Endometrial microvascular endothelial cells (primary cell): ENCODE measurements around the gene LOXL3. TPM values are rescaled to one million over a fixed set of nuclear protein-coding genes. Genes with fewer than 3 reads are reported as not detected.

ENCODE experiments used
- in situ Hi-C: cut with HindIII; loops from 2 replicates; pipeline ENCODE4 v1.10.0; 2017; ENCODE audit warnings: low sequenced_read_pairs, low pct_unique_long_range_greater_than_20kb; ENCODE audit errors: inconsistent ontology term
- total RNA-seq: library from RNA; depleted of rRNA; stranded (reverse); fragments of >200 nt; gene quantifications from one replicate; pipeline ENCODE4 v1.2.3, GENCODE V29; 2015; ENCODE audit errors: inconsistent ontology term

LOXL3 gene
- total RNA-seq, 1 donor from 2014 or later = 0.65 TPM

GRCh38 chr2:74532222-74532621, 21.5 kb downstream of the LOXL3 start:
- in situ Hi-C loops = no loop called here

- in situ Hi-C loops = no loop called here
These were observed 22.1 kb downstream of the LOXL3 start for GRCh38 chr2:74531666-74532065.

DNA sequence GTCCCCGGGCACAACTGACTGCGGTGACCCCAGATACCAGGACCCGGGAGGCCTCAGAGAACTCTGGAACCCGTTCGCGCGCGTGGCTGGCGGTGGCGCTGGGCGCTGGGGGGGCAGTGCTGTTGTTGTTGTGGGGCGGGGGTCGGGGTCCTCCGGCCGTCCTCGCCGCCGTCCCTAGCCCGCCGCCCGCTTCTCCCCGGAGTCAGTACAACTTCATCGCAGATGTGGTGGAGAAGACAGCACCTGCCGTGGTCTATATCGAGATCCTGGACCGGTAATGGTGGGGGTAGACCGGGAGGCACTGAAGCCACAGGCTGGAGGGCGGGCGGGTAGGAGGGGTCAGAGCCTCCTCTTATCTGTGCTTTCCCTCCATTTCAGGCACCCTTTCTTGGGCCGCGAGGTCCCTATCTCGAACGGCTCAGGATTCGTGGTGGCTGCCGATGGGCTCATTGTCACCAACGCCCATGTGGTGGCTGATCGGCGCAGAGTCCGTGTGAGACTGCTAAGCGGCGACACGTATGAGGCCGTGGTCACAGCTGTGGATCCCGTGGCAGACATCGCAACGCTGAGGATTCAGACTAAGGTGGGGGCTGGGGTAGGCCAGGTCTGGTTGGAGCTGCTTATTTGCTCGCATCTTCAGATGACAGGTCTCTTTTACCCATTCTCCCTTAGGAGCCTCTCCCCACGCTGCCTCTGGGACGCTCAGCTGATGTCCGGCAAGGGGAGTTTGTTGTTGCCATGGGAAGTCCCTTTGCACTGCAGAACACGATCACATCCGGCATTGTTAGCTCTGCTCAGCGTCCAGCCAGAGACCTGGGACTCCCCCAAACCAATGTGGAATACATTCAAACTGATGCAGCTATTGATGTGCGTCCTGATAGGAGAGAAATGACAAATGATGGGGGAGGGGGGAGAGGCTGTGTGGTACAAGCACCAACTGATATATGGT, 23.2 kb downstream of the LOXL3 start:
- in situ Hi-C loops = no loop called here

DNA sequence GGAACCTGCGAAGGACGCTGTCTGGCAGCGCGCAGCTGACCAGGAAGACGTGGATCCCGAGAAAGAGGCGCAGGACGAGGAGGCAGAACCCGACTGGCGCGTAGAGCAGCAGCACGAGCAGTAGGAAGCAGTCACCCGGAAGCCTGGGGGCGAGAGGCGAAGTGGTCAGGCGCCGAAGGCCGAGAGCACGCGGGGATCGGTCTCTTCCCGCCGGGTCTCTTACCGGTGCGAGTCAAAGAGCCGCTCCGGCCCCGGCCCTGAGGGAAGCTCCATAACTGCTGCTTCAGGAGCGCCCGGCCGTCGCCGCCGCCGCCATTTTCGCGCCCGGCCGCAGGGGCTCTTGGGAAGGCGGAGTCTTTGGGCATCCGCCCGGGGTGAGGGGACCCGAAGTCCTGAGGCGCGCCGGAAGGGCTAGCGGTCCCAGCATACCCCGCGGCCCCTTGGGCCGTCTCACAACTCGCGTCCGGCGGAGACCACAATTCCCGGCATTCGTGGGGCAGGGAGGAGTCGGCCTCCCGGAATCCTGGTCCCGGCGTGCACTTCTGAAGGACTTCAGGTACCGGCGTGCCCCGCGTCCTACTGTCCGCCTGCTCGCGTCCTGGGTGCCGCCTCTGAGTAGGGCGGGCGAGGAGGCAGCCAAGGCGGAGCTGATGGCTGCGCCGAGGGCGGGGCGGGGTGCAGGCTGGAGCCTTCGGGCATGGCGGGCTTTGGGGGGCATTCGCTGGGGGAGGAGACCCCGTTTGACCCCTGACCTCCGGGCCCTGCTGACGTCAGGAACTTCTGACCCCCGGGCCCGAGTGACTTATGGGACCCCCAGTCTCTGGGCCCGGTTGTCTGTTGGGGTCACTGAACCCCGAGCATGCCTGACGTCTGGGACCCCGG, 24.1 kb downstream of the LOXL3 start, which contains the start of the genes AUP1 and HTRA2:
AUP1 (minus strand) TSS at position 350 of the 882 bp plus-strand sequence; CDS start at position 273, 77 bp downstream.
HTRA2 (plus strand) TSS at position 577 of the 882 bp plus-strand sequence; CDS start at position 651, 74 bp downstream.
- in situ Hi-C loops = no loop called here

DNA sequence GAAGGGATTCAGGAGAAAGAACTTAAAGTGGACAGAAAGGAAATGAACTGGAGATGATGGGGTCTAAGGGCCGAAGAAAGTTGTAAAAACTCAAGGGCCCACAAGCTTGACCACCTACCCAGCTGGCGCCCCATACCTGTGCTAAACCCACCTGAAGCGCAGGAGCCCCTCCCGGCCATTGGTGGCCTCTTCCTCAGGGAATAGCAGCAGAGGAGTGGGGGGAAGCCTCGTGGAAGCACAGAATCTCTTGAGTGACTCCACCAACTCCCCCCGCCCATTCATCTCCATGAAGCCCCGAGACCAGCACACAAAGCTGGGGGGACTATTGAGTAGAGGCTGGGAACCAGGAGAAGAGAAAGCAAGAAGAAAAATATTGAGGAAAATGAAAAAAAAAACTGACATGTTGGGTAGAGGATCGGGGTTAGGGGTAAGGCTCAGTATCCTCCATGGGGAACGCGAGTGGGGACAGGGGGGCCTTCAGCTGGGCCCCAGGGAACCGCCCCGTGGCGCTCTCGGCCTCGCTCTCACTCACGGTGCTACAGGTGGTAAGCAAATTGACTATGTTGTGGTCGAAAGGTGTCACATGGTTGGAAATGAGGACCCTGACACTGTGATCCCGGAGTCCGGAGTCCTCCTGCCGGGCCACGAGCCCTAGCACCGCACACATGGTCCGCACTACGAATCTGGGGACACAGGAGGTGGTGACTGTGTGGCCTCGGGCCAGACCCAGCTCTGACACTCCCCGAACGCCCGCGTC, 25.0 kb downstream of the LOXL3 start:
- in situ Hi-C loops = no loop called here

- in situ Hi-C loops = no loop called here
These were observed 26.0 kb downstream of the LOXL3 start for GRCh38 chr2:74527741-74528140.

DNA sequence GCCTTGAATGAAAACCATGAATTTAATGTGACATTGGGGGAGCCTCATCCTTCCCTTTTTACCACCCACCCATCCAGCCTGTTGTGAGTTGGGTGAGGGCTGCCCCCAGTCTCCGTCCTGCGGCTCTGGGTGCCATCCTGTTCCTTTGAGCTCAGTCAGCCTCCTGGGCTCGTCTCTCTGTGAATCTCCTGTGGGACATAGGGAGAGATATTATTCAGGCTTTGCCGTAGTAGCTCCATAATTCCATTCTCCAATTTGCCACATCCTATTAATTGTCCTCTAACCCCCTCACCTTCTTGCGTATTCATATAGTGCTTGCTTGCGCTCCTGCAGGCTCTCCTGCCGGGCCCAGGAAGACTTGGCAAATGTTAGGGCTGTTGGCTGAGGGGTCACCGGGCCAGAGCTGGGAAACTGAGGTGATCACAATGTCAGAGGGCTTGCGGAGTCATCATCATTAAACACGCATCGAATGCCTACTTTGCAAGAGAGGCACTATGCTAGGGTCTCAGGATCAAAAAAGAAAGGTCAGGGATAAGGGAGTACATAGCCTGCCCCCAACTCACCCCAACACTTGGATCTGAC, 27.0 kb downstream of the LOXL3 start:
- in situ Hi-C loops = no loop called here

DNA sequence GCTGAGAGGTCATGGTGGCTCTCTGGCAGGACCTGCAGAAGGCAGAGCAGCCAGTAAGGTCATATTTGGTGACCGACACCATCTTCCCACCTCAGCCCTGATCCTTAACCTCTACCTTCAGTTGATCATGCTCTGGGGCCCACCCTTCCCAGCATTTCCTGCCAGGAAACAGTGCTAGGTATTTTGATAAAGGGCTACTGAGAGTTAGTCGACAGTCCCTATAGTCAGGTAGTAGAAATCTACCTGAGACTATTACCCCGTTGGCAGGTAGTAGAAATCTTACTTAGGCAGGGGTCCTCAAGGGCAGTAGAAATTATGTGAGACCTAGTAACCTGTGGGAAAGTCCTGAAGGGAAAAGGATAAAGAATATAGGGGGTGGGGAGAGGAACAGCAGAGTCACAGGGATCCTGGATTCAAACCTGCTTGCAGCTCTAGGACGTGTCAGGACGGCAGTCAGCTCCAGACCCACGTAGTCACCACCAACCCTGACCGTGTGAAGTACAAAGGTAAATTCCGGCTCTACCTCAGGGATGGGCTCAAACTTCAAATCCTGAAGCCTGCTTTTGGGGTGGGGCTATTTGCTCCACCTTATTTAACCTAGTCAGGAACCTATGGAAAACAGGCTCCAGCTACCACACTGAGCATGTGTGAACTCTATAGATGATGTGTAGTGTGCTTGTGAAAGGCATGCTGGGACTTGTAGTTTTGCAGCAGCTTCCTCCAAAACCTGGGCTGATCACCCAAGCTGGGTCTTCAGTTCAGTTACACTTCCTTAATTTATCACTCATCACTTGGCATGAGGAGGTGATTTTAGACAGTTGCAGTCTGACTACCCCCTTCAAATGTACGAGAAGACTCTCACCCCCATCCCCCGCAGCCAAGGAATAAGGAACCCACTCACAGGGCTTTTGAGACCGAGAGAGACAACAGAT, 27.8 kb downstream of the LOXL3 start, which contains the start of gene DQX1:
DQX1 (minus strand) TSS at position 515 of the 932 bp plus-strand sequence; CDS start at position 13, 502 bp downstream.
- in situ Hi-C loops = no loop called here

DNA sequence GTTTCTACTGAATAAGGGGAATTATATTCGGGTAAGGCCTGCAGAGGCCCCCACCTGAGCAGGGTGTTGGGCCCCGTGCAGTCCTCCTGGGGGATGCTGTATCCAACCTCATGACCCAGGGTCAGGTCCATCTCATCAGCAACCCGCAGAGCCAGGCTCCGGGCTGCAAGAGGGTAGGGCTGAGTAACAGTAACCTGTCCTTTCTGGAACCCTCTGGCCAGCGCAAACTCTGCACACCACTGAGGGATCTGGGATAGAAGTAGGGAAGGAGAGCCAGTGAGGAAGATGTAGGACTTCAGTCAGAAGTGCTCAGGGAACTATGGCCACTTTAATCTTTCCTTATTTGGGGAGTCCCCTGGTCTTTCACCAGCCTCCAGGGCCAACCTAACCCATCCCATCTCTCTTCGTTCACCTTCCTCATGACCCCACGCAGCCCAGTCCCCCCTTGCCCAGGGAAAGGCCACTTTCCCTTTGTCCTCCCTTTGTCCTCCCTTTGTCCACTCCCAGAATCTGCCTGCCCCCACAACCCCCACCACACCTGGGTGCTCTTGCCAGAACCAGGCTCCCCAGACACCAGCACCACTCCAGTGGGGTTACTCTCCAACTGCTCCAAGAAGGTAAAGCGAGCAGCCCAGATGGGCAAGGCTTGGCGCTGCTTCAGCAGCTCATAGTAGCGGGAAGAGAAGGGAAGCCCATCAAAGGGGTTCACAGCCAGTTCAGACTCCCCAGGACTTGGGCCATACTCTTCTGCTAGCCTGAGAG, 28.6 kb downstream of the LOXL3 start:
- in situ Hi-C loops = no loop called here

DNA sequence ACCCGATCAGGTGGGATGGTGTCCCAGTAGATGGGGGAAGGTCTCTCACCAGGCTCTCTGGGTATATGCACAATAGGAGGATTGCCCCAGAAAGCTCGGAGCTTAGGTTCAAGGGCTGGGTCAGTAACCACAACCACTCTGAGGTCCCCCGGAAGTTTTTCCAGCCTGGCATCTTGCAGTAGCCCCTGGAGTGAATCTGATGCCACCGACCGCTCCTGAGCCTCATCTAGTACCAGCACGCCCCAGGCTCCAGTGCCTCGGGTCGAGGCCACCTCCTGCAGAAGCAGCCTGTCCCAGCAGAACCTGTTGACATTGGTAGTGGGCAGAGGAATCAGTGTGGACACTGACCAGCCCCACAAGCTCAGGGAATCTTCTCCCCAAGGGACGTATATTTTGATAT, 29.7 kb downstream of the LOXL3 start:
- in situ Hi-C loops = no loop called here

DNA sequence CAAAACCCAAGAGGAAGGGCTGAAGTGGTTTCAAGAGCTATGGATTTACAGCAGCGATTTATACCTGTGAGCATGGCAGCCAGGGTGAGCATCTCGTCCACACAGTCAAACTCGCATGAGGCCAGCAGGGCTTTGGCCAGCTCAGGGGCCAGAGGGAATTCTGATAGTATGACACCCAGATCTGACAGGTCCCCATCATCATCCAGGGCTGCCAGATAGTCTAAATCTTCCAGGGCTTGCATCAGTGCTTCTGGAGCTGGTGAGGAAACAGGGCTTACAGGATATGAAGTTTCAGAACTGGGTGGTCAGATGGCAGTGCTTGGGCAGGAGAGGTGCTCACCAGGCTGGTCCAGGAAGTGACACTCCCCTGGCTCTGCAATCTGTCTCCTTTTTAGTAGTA, 31.2 kb downstream of the LOXL3 start:
- in situ Hi-C loops = no loop called here

DNA sequence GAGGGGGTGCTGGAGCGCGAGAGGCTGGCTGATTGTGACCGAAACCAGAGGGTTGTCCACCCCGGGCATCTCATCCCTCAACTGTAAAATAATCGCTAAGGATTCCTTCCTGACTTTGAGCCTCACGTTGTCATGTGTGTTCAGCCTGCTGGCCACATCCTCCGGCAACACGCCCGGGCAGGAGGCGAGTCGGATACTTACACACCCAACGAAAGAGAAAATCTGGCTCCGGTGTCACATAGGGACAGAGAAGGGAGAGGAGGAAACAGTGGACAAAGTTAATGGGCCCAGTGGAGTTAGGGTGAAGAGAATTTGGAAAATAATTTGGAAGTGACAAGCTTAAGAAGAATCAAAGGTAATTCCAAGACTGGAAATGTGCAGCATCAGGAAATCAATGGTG, 37.1 kb downstream of the LOXL3 start:
- in situ Hi-C loops = no loop called here

DNA sequence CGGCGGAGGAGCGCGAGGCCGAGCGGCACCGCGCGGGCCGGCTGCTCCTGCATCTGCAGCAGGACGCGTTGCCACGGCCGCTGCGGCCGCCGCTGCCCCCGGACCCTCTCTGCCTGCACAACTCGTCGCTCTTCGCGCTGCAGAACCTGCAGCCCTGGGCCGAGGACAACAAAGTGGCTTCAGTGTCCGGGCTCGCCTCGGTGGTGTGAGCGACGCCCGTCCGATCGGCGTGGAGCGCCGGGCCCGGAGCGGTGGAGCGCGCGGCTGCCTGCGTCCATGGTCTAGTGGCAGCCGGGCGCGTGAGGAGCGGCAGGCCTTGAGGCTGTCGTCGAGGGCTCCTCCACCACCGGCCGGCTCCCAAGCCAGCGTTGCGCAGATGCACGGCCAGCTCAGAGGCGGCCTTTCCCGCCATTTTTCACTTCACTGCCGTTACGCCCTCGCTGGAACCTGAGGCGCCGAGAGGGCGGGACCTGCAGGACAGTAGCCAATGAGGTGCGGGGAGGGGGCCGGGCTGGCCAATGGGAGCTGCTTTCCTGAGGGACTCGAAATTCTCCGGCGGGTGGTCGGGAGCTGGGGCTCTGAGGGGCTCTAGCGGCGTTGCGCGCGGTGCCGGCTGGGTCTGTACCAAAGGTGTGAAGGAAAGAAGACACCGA, 37.6 kb downstream of the LOXL3 start:
- in situ Hi-C loops = no loop called here

DNA sequence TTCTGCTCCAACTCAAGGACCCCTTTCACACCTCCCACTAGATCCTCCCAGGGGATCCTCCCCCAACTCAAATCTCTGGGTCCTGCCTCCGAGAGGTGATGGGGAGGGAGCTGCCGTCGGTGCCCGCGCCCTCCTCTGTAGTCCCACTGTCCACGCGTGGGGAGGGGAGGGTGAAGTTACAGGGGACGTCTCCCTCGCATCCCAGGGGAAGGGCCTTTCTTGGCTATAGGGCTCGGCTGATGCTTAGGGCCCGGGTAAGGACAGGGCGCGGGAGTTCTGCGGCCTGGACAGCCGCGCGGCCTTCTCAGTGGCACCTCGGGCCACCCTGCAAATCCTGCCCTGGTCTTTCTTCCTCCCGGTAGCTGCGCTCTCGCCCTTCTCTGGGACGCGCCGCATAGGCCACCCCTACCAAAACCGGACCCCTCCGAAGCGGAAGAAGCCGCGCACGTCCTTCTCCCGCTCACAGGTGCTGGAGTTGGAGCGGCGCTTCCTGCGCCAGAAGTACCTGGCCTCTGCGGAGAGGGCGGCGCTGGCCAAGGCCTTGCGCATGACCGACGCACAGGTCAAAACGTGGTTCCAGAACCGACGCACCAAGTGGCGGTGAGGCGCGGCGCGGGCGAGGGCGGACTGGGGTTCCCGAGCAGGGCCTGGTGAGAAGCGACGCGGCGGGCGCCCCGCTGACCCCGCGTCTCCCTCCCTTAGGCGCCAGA, 38.3 kb downstream of the LOXL3 start:
- in situ Hi-C loops = no loop called here

DNA sequence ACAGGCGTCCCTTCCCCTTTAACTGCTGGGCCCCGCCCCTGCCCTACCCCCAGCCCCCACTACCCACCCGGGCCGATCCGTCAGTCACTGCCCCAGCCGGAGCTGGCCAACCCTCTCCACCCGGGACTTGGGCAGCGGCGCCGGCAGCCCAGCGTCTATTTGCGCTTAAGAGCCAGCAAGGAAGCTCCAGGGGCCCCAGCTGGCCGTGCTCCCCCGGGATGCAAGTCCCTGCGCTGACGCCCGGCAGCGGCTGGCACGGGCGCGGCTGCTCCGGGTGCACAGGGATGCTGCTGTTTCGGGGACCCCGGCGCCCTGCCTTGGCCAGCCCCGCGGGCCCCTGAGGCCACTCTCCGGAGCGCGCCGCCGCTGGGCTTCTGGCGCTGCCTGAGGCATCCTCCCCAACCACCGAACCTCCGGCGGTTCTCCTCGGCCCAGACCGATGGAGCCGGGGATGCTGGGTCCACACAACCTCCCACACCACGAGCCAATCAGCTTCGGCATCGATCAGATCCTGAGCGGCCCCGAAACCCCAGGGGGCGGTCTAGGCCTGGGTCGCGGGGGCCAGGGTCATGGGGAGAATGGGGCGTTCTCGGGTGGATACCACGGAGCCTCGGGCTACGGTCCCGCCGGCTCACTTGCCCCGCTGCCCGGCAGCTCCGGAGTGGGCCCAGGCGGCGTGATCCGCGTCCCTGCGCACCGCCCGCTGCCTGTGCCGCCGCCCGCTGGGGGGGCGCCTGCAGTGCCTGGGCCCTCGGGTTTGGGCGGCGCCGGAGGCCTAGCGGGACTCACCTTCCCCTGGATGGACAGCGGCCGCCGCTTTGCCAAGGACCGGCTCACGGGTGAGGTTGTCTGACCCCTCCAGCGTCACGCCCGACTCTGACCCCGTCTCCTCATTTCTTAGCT, 39.1 kb downstream of the LOXL3 start, which contains the start of gene TLX2:
TLX2 (plus strand) TSS at position 83 of the 903 bp plus-strand sequence; CDS start at position 440, 357 bp downstream.
- in situ Hi-C loops = no loop called here
